Vagina (tissue), 2 donors: ENCODE results near the gene TMEM176B. TPM values are rescaled to one million over a fixed set of nuclear protein-coding genes. Genes with fewer than 3 reads are reported as not detected.

Experiments used
- DNase-seq, 2 donors: peaks; one replicate each; pipeline ENCODE4 v3.0.0-alpha.2; 2017; ENCODE audit errors: extremely low spot score in 2 of 2
- H3K27ac ChIP-seq: fragments of 200-600 bp; sonication (generic); one replicate; pipeline ENCODE4 v1.5.1; 2019
- H3K27me3 ChIP-seq: fragments of 200-600 bp; sonication (generic); one replicate; pipeline ENCODE4 v1.5.1; 2019
- H3K36me3 ChIP-seq, 2 donors: fragments of 200-600 bp; sonication (generic); one replicate each; pipeline ENCODE4 v1.5.1; 2017 to 2019
- H3K4me1 ChIP-seq: fragments of 200-600 bp; sonication (generic); one replicate; pipeline ENCODE4 v1.5.1; 2019
- H3K4me3 ChIP-seq, 2 donors: fragments of 200-600 bp; sonication (generic); 1 replicate in 1 of 2; 2 replicates in 1 of 2; pipeline ENCODE4 v1.5.1; 2016 to 2019
- H3K9me3 ChIP-seq: fragments of 200-600 bp; sonication (generic); one replicate; pipeline ENCODE4 v1.5.1; 2019
- CTCF ChIP-seq, 3 experiments: fragments of 450-650 bp in 2 of 3; fragments of 200-600 bp in 1 of 3; sonication (generic) in 1 of 3; IDR thresholded peaks; one replicate each; pipeline ENCODE4 v1.5.1; 2017 to 2019; ENCODE audit warnings: antibody characterized with exemption in 3 of 3, mild to moderate bottlenecking in 2 of 3, moderate library complexity in 2 of 3
- POLR2A ChIP-seq, 2 donors: fragments of 450-650 bp; IDR thresholded peaks; one replicate each; pipeline ENCODE4 v1.6.1; 2017; ENCODE audit warnings: antibody characterized with exemption in 2 of 2, mild to moderate bottlenecking in 2 of 2, moderate library complexity in 2 of 2
- POLR2AphosphoS5 ChIP-seq, 2 donors: sonication (generic); formaldehyde crosslinking; IDR thresholded peaks; one replicate each; pipeline ENCODE4 v1.9.0; 2017; ENCODE audit warnings: antibody characterized with exemption in 2 of 2, mild to moderate bottlenecking in 2 of 2, low read depth in 1 of 2; ENCODE audit not compliant: insufficient read depth in 1 of 2
- intact Hi-C: fragments of 100-400 bp; cut with DNase I; formaldehyde crosslinking; loops from one replicate; pipeline ENCODE4 v1.15.1; 2023
- total RNA-seq: library from RNA; depleted of rRNA; stranded (reverse); fragments of >200 nt; gene quantifications from one replicate; pipeline ENCODE4 v1.2.3, GENCODE V29; 2016

TMEM176B gene
- total RNA-seq, 1 donor from 2014 or later = 60.6 TPM

GRCh38 chr7:150804802-150805201 lies 4.6 kb upstream of the TMEM176B start:
- H3K36me3 ChIP-seq = peaks cover 0 to 13% of the 10 kb centered on the region in 2 donors
- no peak for DNase-seq
- no peak overlapping the region for H3K4me3 ChIP-seq
- no peak for TF ChIP-seq POLR2A (IDR thresholded peaks at IDR 0.05)
- no peak for TF ChIP-seq CTCF (IDR thresholded peaks at IDR 0.05)
- peaks cover 4% of the 10 kb centered on the region for H3K9me3 ChIP-seq
- no peaks in the 10 kb centered on the region for H3K27me3 ChIP-seq
- intact Hi-C loops = no loop called here
- H3K4me1 ChIP-seq = peaks cover 7% of the 10 kb centered on the region
- no peak overlapping the region for H3K27ac ChIP-seq

DNA sequence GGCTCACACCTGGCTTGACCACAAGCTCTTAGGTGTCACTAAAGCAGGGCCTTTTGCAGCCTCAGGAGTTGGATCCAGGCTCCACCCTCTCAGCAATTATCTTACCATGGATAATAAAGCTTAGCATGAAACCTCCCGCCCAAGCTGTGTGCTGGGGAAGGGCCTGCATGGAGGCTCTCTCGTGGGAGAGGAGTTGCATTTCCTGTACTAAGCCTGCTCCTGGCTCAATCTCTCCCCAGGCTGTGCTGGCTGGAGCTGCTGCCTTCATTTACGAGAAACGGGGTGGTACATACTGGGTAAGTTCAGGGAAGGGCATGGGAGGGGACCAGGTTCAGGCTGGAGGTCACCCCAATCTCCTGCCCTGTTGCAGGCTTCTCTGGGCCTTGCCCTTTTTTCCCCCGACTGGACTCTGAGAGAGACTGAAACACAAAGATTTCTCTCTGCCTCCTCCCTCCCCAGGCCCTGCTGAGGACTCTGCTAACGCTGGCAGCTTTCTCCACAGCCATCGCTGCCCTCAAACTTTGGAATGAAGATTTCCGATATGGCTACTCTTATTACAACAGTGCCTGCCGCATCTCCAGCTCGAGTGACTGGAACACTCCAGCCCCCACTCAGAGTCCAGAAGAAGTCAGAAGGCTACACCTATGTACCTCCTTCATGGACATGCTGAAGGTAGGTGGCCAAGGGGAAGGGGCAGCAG lies 3.1 kb upstream of the TMEM176B start:
- Histone ChIP-seq H3K4me1 (peaks cover 15% of the 10 kb centered on the region), H3K9me3 (peaks cover 4% of the 10 kb centered on the region), H3K4me3 (no peak overlapping the region), H3K36me3 (peaks cover 0 to 13% of the 10 kb centered on the region in 2 donors), H3K27ac (no peak overlapping the region), H3K27me3 (no peaks in the 10 kb centered on the region)
- intact Hi-C loops = no loop called here
- TF ChIP-seq POLR2AphosphoS5 (IDR thresholded peaks at IDR 0.05; ENCODE audit: insufficient read depth in 1 of 2, low read depth in 1 of 2) (no peak), POLR2A (IDR thresholded peaks at IDR 0.05) (no peak), CTCF (IDR thresholded peaks at IDR 0.05) (no peak)
- peak in 1 of 2 donors; percentile 52 for DNase-seq

DNA sequence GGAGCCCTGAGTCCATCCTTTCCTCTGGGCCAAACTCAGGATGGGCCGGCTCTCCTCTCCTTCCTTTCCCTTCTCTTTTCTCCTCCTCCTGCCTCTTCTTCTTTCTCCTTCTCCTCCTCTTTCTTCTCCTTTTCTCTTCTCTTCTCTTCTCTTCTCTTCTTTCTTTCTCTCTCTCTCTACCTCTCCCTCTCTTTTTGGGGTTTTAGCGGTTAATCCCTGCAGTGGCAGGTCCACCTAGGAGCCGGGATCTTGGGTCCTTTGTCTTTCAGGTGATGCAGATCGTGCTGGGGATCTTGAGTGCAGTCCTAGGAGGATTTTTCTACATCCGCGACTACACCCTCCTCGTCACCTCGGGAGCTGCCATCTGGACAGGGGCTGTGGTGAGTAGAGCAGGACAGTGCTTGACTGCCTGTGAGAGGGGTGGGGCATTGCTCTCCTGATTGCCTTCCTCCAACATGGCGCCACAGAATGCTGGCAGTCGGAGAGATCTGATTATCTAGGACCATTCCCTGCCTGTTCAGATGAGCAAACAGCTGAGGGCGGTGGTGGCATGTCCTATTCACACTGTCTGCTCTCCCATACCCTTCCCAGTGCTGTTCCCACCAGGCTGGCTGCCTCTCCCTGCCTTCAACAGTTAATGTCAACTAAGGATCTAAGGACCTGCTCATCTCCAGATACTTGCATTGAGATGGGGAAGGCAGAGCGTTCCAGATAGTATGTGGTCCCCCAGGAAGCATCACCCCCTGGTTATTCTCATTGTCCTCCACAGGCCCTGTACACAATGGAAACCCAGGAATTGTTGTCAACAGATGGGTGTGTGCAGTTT lies 2.0 kb upstream of the TMEM176B start:
- peak overlapping the region; percentile 76 for H3K27ac ChIP-seq
- peak overlapping the region; percentile 55 to 58 for H3K4me3 ChIP-seq
- peaks cover 4% of the 10 kb centered on the region for H3K9me3 ChIP-seq
- DNase-seq = no peak
- peaks cover 0 to 13% of the 10 kb centered on the region in 2 donors for H3K36me3 ChIP-seq
- TF ChIP-seq POLR2A (IDR thresholded peaks at IDR 0.05) (no peak), CTCF (IDR thresholded peaks at IDR 0.05) (no peak), POLR2AphosphoS5 (IDR thresholded peaks at IDR 0.05; ENCODE audit: insufficient read depth in 1 of 2, low read depth in 1 of 2) (no peak)
- H3K4me1 ChIP-seq = peaks cover 15% of the 10 kb centered on the region
- H3K27me3 ChIP-seq = no peaks in the 10 kb centered on the region
- intact Hi-C loops = no loop called here

- no peaks in the 10 kb centered on the region for H3K9me3 ChIP-seq
- H3K27ac ChIP-seq = peak overlapping the region; percentile 76
- DNase-seq = no peak
- H3K36me3 ChIP-seq = peaks cover 0 to 13% of the 10 kb centered on the region in 2 donors
- TF ChIP-seq POLR2A (IDR thresholded peaks at IDR 0.05) = no peak
- H3K4me1 ChIP-seq = peaks cover 15% of the 10 kb centered on the region
- intact Hi-C loops = no loop called here
- no peaks in the 10 kb centered on the region for H3K27me3 ChIP-seq
- H3K4me3 ChIP-seq = peak overlapping the region; percentile 55 to 58
Measured at GRCh38 chr7:150801242-150801945, 1.2 kb upstream of the TMEM176B start.

- Histone ChIP-seq H3K9me3 (no peaks in the 10 kb centered on the region), H3K27ac (peak within 1 kb of the TSS; percentile 76), H3K36me3 (peaks cover 0 to 14% of the 10 kb centered on the region in 2 donors), H3K27me3 (no peaks in the 10 kb centered on the region), H3K4me1 (peaks cover 15% of the 10 kb centered on the region), H3K4me3 (peak within 1 kb of the TSS; percentile 55 to 58)
- intact Hi-C loops = no loop called here
- TF ChIP-seq POLR2A (IDR thresholded peaks at IDR 0.05) = no peak
- TF ChIP-seq CTCF (IDR thresholded peaks at IDR 0.05) = no peak
- TF ChIP-seq POLR2AphosphoS5 (IDR thresholded peaks at IDR 0.05; ENCODE audit: insufficient read depth in 1 of 2, low read depth in 1 of 2) = no peak
- no peak for DNase-seq
Measured at GRCh38 chr7:150800581-150801241, 547 bp upstream of the TMEM176B start, which contains the start of gene TMEM176A. TMEM176A (plus strand) TSS chr7:150800769; CDS start chr7:150801551, 782 bp downstream.
